Activated CD8-positive, alpha-beta memory T cell treated with anti-CD3 and anti-CD28 coated beads, Interleukin-2, amount 50 U/mL, for 1 hour (primary cell): ENCODE data around the gene NR6A1.

Source experiments
- DNase-seq: peaks from one replicate; pipeline ENCODE4 v3.0.0-alpha.2; 2020; ENCODE audit errors: extremely low read depth

The NR6A1 gene

DNA sequence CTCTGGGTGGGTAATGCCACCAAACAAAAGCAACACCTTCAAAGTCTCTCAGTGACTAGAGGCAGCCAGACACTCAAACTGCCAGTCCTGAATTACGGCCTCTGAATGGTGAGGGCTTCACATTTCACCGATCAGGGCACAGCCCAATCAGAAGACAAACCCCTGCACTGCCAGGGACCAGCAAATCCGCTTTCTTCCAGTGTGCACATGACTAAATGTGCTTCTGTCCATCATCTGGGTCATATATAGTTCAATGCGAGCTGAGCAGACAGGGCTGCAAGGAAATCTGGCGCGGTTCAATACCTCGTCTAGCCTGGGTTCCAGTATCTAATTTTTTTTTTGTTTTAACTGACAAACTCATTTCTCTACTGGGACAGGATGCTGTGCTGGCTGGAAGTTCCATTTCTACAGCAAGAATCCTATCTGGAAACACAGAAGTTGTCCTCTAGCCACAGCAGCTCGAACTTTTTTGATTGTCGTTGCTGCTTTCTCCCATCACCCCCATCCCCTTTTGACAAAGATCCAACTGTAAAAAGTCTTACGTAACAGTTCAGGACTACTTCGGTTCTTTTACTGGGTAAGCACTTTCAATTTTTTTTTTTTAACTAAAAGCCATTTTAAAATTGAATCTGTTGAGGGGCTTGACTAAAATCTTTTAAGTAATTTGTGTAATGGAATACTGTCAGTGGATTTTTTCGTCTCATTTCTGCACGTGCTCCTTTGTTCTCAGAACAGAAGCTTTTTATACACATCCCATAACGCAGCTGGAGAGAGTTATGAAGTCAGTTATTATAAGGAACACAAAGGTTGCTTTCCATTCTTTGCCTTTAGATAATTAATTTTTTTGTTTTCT, 112.7 kb downstream of the NR6A1 start:
- DNase-seq, result no peak

DNA sequence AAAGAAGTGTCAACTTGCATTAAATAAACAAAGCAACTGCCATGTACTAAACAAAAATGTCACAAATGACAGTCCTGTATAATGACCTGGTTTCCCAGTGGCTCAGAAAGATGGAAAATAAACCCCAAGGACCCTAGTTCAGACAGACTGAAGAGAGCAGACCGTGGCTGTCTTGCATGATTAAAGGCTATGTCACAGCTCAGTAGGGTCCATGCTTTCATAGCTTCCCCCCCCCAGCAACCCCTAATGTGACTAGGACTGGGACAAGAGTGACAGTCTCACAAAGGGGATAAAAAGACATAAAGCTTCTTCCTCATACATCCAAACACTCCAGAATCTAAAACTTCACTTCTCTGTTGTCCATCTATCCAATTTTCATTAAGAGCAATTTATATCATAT, 113.6 kb downstream of the NR6A1 start:
- no peak for DNase-seq

DNA sequence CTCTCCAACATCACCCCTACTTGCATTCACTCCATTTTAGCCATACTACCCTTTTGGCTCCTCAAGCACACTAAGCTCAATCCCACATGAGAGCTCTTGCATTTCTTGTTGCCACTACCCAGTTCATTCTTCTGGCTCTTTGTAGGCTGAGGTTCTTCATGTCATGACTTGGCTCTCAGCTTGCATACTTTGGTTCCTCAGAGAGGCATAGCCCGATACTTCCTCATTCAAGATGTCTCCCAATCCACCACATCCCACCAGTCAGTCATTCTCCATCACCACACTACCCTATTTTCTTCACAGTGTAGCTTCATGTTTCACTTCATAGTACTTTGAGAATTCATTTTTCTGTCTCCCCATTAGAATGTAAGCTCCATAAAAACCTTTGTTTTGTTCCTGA, 116.7 kb downstream of the NR6A1 start:
- no peak for DNase-seq

DNA sequence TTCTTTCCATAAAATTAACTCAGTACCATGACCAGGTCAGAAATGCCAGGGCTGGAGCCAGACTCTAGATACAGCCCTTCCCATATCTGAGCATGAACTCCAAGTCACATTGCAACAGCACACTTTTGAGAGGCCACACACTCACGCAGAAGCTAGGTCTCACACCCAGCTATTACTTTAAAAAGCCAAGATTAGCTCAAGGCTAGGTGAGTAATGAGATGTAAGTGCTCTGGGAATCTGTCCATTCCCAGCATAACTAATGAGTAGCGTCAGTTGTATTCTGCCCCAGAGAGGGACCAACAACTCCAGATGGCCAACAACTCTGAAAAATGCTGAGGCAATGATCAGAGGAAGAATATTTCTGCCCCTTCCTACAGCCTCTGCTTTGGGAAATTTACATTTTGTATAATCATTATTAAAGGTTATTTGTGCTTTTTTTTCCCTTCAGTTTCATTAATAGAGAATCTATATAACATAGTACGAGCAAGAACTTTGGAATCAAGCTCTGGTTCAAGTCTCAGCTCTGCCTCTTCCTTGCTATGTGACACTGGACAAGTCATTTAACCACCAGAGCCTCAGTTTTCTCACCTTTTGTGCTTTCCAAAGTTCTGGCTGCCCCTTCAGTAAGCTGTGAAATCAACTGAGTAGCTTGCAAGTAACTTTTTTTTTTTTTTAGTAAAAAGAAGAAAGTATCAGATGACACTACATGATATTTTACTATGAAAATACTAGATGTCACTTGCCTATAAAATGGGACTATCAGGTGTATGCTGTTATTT, 118.3 kb downstream of the NR6A1 start:
- no peak for DNase-seq

DNA sequence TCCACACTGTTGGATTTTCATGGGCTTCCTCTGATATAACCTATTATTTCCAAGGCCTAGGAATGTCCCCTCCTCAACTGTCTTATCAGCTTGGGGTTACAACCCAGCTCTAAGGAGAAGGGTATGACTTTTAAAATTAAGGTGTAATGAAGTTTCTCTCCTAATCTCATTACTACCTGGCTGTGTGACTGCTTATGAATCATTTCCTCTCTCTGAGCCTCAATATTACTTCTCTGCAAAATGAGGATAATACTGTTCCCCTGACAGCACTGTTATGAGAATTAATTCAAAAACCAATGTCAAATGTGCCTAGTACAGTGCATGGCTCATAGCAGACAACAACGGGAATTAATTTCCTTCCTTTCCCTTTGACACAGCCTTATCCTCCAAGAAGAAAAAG, 118.9 kb downstream of the NR6A1 start:
- DNase-seq, result no peak

DNA sequence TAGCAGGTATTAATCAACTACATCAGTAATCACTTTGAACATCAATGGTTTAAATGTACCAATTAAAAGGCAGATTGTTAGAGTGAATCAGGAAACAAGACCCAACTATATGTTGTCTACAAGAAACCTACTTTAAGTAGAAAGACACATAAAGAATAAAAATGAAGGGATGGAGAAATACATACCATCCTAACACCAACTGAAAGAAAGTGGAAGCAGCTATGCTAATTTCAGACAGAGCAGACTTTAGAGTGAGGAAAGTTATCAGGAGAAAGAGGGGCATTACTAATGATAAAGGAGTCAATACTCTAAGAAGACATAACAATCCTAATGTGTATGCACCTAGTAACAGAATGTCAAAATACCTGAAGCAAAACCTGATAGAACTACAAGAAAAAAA, 125.8 kb downstream of the NR6A1 start:
- no peak for DNase-seq

DNA sequence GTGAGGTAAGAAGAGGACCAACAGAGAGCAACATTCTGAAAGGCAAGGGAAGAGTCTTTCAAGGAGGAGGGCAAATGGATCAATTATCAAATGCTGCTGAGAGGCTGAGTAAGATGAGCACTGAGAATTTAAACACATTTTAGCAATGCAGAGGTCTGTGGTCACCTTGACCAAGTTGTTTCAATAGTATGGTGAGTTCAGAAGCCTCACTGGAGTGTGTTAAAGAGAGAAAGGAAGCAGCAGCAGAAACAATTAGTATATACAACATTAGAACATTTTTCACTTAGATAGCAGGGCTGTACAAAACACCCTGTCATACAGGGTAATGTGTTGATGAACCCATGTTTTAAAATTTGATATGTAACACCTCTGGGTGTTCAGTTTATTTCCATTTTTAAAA, 131.5 kb downstream of the NR6A1 start:
- DNase-seq, result no peak

DNA sequence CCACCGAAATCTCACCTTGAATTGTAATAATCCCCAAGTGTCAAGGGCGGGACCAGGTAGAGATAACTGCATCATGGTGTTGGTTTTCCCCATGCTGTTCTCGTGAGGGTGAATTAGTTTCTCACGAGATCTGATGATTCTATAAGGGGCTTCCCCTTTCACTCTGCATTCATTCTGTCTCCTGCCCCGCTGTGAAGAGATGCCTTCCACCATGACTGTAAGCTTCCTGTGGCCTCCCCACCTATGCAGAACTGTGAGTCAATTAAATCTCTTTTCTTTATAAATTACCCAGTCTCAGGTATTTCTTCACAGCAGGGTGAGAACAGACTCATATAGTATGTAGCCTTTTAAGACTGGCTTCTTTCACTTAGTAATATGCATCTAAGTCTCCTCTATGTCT, 135.8 kb downstream of the NR6A1 start:
- DNase-seq, result no peak

DNA sequence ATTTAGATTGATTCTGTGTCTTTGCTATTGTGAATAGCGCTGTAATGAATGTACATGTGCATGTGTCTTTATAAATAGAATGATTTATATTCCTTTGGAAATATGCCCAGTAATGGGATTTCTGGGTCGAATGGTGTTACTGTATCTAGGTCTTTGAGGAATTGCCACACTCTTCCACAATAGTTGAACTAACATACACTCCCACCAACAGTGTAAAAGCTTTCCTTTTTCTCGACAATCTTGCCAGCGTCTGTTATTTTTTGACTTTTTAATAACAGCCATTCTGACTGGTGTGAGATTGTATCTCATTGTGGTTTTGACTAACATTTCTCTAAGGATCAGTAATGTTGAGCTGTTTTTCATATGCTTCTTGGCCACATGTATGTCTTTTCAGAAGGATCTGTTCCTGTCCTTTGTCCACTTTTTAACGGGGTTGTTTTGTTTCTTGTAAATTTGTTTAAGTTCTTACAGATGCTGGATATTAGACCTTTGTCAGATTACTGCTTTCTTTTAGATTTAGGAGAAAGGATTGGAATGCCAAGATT, 139.0 kb downstream of the NR6A1 start:
- no peak for DNase-seq

DNA sequence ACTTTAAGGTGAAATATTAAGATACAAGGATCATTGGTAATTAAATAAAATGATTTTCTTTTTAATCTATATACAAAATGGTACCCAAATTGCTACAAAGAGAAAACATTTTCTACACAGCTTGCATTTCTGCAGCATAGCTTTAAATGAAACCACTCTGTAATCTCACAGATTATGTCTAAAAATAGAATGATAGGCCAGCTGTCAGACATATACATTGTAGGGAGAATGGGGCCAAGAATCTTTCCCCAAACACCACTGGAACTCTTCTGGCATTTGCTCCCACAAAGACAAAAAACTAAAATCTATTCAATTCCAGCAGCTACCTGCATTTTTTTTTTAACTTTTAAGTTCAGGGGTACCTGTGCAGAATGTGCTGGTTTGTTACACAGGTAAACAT, 139.8 kb downstream of the NR6A1 start:
- no peak for DNase-seq

DNA sequence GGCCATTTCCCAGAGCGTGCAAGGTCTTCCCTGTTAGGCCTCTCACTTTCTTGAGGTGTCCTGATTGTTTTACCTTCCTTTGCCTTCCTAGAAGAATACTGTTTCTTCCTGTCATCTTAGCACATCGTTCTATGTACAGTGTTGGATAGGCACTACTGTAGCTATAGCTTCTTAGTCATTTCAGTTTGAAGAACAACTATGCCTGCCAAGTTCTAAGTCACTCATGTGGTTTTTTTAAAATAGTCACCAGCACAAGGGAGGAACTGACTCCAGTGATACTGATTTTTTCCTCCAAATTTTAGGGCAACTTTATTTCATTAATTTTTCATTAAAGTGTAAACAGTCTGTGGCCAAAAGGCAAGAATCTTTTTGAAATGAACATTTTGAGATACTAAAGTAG, 141.5 kb downstream of the NR6A1 start:
- DNase-seq, result no peak

DNA sequence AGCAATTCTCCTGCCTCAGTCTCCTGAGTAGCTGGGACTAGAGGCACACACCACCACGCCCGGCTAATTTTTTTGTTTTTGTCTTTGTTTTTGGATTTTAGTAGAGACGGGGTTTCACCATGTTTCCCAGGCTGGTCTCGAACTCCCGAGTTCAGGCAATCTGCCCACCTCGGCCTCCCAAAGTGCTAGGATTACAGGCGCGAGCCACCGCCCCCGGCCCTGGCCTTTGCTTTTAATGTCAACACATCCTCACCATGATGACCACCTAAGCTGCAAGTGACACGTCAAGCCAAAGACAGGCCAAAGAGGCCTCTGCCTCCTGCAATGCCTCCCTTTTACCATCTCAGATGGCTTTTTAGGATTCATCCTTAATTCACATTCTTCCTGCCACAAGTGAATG, 142.4 kb downstream of the NR6A1 start:
- no peak for DNase-seq

DNA sequence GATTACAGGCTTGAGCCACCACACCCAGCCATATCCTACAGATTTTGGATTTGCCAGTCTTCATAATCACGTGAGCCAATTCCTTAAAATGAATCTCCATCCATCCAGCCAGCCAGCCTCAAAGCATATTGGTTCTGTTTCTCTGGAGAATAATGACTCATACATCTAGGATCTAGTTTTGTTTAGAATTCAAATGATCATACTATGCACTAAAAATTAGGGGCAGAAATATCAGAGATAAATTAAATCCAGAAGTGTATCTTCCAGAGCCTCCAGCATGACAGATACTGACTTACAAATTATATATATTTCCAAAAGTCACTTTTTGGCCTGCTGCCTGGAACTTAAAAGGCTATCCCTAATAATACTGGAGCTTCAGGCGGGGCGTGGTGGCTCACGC, 144.8 kb downstream of the NR6A1 start:
- DNase-seq, result no peak

DNA sequence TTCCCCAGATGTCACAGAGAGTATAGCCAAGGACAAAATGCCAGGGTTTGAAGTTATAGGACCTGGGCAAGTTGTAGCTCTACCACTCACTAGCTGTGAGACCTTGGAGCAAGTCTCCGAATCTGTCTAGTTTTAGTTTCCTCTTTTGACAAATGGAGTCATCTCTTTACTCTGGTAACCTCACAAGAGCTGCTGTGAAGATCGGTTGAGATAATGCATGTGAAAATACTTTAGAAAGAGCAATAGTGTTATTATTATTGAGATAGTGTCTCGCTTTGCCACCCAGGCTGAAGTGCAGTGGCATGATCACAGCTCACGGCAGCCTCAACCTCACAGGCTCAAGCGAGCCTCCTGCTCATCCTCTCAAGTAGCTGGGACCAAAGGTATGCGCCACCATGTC, 146.0 kb downstream of the NR6A1 start:
- DNase-seq, result no peak

DNA sequence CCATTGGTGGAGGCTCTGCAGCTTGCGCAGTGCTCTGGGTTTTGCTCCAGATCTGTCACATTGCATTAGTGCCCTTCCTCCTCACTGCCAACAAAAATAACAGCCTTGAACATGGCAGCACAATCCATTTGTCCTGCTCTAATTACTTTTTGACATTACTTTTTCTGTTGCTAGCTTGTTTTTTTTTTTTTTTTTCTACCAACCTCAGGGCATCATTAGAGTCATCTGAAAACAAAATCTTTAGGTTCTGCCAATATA, 146.4 kb downstream of the NR6A1 start:
- no peak for DNase-seq

DNA sequence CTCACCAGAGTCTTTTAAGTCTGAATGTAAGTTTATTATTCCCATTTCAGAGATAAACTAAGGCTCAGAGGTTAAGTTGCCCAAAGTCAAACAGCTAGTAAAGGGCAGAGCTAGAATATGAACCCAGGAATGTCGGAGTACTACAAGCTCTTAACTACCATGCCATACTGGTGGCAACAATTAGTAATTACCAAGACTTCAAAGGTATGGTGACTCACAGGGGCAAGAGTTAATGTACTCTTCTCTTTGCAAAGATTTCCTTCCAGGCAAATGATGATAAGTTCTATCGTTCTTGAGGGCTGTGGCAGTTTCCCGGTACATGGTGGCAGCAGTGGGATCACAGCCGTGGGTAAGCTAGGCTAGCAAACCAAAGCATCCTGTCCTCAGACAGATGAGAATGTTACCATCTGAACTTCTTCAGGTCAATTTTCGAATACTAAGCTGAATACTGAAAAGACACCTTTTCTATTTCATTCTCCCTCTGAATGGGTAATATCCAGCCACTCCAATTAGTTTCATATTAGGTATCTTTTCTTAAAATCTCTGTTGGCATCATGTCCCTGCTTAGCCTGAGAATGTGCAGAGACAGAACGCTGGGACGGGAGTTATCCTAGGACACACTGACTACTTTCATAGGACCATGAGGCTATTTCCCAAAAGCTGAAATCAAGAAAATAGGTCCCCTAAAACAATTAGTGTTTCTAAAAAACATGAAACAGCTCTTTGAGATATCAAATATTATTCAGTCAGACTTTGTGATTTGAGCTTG, 147.0 kb downstream of the NR6A1 start:
- DNase-seq, result no peak

DNA sequence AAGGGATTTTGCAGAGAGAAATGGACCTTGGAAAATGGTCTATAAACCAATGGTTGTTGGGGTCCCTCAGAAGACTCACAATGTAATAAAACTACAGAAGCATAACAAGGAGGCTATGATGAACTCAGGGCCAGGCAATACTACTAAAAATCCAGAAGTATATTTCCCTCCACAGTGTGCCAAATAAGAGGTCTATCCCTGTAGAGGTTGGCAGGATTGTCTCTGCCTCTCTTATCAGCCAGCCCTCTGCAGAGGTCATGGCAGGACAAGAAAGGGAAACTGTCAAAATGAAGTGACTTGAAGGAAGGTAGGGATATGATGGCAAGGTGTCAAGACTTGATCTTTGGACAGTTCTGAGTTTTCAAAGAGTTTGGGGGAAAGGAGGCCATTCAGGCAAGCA, 148.2 kb downstream of the NR6A1 start:
- DNase-seq, result no peak

DNA sequence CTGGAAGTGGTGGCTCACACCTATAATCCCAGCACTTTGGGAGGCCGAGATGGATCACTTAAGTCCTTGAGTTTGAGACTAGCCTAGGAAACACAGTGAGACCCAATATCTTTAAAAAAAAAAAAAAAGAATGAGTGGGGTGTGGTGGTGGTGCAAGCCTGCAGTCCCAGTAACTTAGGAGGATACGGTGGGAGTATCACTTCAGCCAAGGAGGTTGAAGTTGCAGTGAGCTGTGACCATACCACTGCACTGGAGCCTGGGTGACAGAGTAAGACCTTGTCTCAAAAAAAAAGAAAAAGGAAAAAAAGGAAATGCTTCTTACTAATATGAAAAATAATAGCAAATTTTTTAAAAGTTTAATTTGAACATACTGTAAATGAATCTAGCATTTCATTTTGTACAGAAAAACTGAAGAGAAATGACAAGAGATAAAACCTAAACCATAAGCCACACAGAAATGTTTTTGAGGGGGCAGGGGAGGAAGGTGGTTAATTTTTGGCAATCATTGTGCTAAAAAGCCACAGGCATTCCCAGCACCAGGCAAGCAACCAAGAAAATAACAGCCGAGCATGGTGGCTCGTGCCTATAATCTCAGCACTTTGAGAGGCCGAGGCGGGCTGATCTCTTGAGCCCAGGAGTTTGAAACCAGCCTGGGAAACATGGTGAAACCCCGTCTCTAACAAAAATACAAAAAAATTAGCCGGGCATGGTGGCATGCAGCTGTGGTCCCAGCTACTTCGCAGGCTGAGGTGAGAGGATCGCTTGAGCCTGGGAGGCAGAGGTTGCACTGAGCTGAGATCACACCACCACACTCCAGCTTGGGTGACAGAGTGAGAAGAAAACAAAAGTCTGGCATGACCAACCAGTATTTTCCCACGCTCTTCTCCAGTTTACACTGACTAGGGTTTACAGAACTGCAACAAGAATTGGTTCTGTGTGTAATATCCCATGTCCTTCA, 149.5 kb downstream of the NR6A1 start:
- DNase-seq, result no peak

DNA sequence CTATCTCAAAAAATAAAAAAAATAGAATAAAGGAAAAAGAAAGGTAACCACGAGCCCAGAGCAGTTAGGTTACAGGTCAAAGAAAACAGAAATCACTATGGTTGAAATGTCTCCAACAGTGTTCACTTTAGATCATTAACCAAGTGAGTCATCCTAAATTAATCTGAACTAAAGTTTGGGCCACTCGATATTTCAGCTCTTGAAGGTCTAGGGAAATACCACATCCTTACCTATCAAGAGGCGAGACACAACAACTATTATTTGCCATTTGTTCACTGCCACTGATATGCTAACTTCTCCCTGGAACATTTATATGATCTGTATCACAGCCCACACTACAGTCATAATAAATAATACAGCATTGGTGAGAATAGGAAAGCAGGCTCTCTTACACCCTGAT, 152.6 kb downstream of the NR6A1 start:
- DNase-seq, result no peak

DNA sequence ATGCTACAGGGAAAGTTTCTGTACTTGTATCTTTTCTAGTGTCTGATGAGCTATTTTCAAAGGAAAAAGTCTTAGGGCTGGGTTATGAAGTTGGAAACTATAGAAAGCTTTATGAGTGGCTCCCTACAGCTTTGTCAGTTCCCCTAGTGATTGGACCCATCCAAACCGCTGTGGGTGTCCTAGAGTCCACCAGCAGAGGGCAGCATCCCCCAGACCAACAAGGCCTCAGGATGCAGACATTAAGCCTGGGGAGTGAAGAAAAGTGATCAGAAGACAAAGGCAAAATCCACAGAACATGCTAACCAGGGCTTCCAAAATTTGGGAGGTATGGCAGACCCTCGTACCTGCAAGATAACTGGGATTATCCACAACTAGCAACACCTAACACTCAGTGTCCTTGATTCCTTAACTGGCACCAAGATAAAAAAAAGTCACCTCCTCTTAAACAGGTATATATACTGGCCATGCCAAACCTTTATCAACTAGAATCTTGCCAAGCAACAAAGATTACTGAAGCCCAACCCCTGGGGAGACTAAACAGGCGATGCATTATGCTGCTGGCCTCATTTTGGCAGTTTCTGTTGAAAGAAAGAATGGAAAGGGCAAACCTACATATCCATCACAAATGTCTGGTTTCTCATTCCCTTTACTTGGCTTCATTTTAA, 153.5 kb downstream of the NR6A1 start:
- peak; percentile 36 for DNase-seq

DNA sequence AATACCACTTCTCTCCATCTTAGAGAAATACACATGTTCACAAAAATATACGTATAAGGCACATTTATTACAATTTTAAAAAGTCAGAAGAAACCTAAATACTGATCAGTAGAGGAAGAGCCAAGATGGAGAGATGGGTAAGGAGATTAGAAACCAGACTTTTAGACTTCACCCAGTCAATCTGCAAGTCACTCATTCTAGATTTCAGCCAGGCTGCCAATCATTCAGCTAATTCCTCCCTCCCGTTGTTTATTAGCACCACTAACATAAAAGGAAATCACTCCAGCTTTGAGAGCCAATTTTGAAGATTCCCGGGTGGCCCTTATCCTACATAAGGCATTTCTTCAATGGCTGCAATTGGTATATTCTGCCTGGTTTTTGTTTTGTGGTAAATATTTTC, 154.2 kb downstream of the NR6A1 start:
- DNase-seq, result no peak
